CD14-positive monocyte (primary cell): ENCODE results near the gene RNF212. TPM values are rescaled to one million over a fixed set of nuclear protein-coding genes. Genes with fewer than 3 reads are reported as not detected.

ENCODE experiments used
- DNase-seq, 3 donors: peaks; one replicate each; pipeline ENCODE4 v3.0.0-alpha.2; 2011 to 2022
- H2AFZ ChIP-seq: 2 replicates; pipeline ENCODE4 v1.6.0; 2012; ENCODE audit warnings: mild to moderate bottlenecking, low read depth, low read length, inconsistent platforms; ENCODE audit not compliant: insufficient read depth, poor library complexity, severe bottlenecking
- H3K27ac ChIP-seq, 2 donors: 1 replicate in 1 of 2; 2 replicates in 1 of 2; pipeline ENCODE4 v1.5.1; 2012 to 2013; ENCODE audit warnings: low read length in 2 of 2, control low read depth in 1 of 2, inconsistent platforms in 1 of 2, low read depth in 1 of 2, mild to moderate bottlenecking in 1 of 2
- H3K27me3 ChIP-seq, 2 donors: one replicate each; pipeline versions ENCODE4 v1.6.0 to v1.6.1; 2011 to 2013; ENCODE audit warnings: low read length in 2 of 2; ENCODE audit not compliant: control insufficient read depth in 2 of 2, insufficient read depth in 2 of 2
- H3K36me3 ChIP-seq, 2 donors: replicated peaks in 1 of 2; 1 replicate in 1 of 2; 2 replicates in 1 of 2; pipeline versions ENCODE4 v1.5.1 to v1.6.1; 2012 to 2013; ENCODE audit warnings: low read length in 2 of 2, control low read depth in 1 of 2, inconsistent platforms in 1 of 2, mild to moderate bottlenecking in 1 of 2; ENCODE audit not compliant: insufficient read depth in 2 of 2, control insufficient read depth in 1 of 2
- H3K4me1 ChIP-seq, 2 donors: 1 replicate in 1 of 2; 2 replicates in 1 of 2; pipeline versions ENCODE4 v1.5.1 to v1.6.1; 2012 to 2013; ENCODE audit warnings: low read length in 2 of 2, control low read depth in 1 of 2, inconsistent platforms in 1 of 2, mild to moderate bottlenecking in 1 of 2, moderate library complexity in 1 of 2; ENCODE audit not compliant: insufficient read depth in 2 of 2, control insufficient read depth in 1 of 2
- H3K4me2 ChIP-seq: replicated peaks from 2 replicates; pipeline ENCODE3; 2012; ENCODE audit warnings: low read length, moderate library complexity, mild to moderate bottlenecking; ENCODE audit not compliant: poor library complexity, severe bottlenecking; ENCODE audit errors: extremely low read depth
- H3K4me3 ChIP-seq, 3 experiments: fragments of 200-600 bp in 1 of 3; sonication (generic) in 1 of 3; replicated peaks in 1 of 3; 1 replicate in 2 of 3; 2 replicates in 1 of 3; pipeline ENCODE4 v1.5.1; 2011 to 2013; ENCODE audit warnings: low read length in 3 of 3, mild to moderate bottlenecking in 3 of 3, control low read depth in 2 of 3, low read depth in 2 of 3, inconsistent platforms in 1 of 3, moderate library complexity in 1 of 3
- H3K79me2 ChIP-seq: 2 replicates; pipeline ENCODE4 v1.6.0; 2012; ENCODE audit warnings: mild to moderate bottlenecking, control low read depth, inconsistent platforms, low read length, moderate library complexity; ENCODE audit not compliant: insufficient read depth
- H3K9ac ChIP-seq: 2 replicates; pipeline ENCODE4 v1.6.0; 2017; ENCODE audit warnings: low read length, mild to moderate bottlenecking; ENCODE audit not compliant: insufficient read depth, poor library complexity, severe bottlenecking
- H3K9me3 ChIP-seq, 2 donors: replicated peaks in 1 of 2; 1 replicate in 1 of 2; 2 replicates in 1 of 2; pipeline versions ENCODE4 v1.5.1 to v1.6.1; 2012 to 2013; ENCODE audit warnings: low read length in 2 of 2, control low read depth in 1 of 2; ENCODE audit not compliant: control insufficient read depth in 1 of 2, insufficient read depth in 1 of 2
- H4K20me1 ChIP-seq: 2 replicates; pipeline ENCODE4 v1.6.0; 2012; ENCODE audit warnings: mild to moderate bottlenecking, low read length, control low read depth, moderate library complexity; ENCODE audit not compliant: insufficient read depth
- H3K27ac Mint-ChIP-seq, 7 donors: one replicate each; pipeline ENCODE4 v1.8.0; 2020; ENCODE audit warnings: mild to moderate bottlenecking in 7 of 7, mixed read lengths in 7 of 7, moderate library complexity in 6 of 7, inconsistent platforms in 2 of 7
- H3K27me3 Mint-ChIP-seq, 3 donors: one replicate each; pipeline ENCODE4 v1.8.0; 2021 to 2022; ENCODE audit warnings: low read depth in 3 of 3, mild to moderate bottlenecking in 3 of 3, mixed read lengths in 3 of 3, moderate library complexity in 3 of 3, inconsistent platforms in 1 of 3
- H3K36me3 Mint-ChIP-seq, 2 donors: one replicate each; pipeline ENCODE4 v1.8.0; 2020; ENCODE audit warnings: mixed read lengths in 2 of 2, inconsistent platforms in 1 of 2, mild to moderate bottlenecking in 1 of 2
- H3K4me1 Mint-ChIP-seq: one replicate; pipeline ENCODE4 v1.8.0; 2020; ENCODE audit warnings: mild to moderate bottlenecking, mixed read lengths
- H3K4me3 Mint-ChIP-seq, 2 donors: one replicate each; pipeline ENCODE4 v1.8.0; 2020; ENCODE audit warnings: mild to moderate bottlenecking in 2 of 2, mixed read lengths in 2 of 2, moderate library complexity in 1 of 2
- H3K9me3 Mint-ChIP-seq, 7 donors: one replicate each; pipeline ENCODE4 v1.8.0; 2020 to 2022; ENCODE audit warnings: mixed read lengths in 7 of 7, mild to moderate bottlenecking in 6 of 7, moderate library complexity in 6 of 7, inconsistent platforms in 2 of 7
- CTCF ChIP-seq: fragments of 200-600 bp; IDR thresholded peaks from one replicate; pipeline ENCODE4 v1.8.0; 2022; ENCODE audit warnings: antibody characterized with exemption, mild to moderate bottlenecking
- WGBS: methylation state at CpG from one replicate; pipeline ENCODE4 v1.1.5; 2013; ENCODE audit warnings: missing lambda C conversion rate; ENCODE audit not compliant: insufficient coverage; 5-methylcytosine and 5-hydroxymethylcytosine counted together
- intact Hi-C, 2 donors: fragments of 100-400 bp; cut with micrococcal nuclease; formaldehyde crosslinking; loops; one replicate each; pipeline versions ENCODE4 v1.15.0 to v1.15.1; 2023
- polyA plus RNA-seq, 3 donors: library from polyadenylated mRNA; depleted of rRNA in 1 of 3; unstranded in 2 of 3; stranded (reverse) in 1 of 3; fragments of 300-500 nt in 2 of 3; fragments of >200 nt in 1 of 3; fragmentation: Illumina TruSeq in 2 of 3; gene quantifications; 1 replicate in 2 of 3; 2 replicates in 1 of 3; pipeline ENCODE4 v1.2.3, GENCODE V29; 2012 to 2021

RNF212 gene
- polyA plus RNA-seq, 3 donors = 0.17 to 0.83 TPM; not detected in 1

- H3K4me2 ChIP-seq = no peak overlapping the region
- H3K27me3 ChIP-seq = no peaks in the 10 kb centered on the region
- H3K36me3 Mint-ChIP-seq = no peaks in the 10 kb centered on the region
- peaks cover 5 to 18% (median 5%) of the 10 kb centered on the region in 3 donors for H3K27me3 Mint-ChIP-seq
- no peak overlapping the region for H3K27ac ChIP-seq
- H3K79me2 ChIP-seq = no peaks in the 10 kb centered on the region
- H3K9me3 ChIP-seq = no peaks in the 10 kb centered on the region
- no peaks in the 10 kb centered on the region for H3K4me1 Mint-ChIP-seq
- intact Hi-C loops = no loop called here
- WGBS = 88% methylated on average over 8 of the region's 8 CpGs
- H3K4me3 Mint-ChIP-seq = no peak overlapping the region
- H3K4me1 ChIP-seq = no peaks in the 10 kb centered on the region
- H4K20me1 ChIP-seq = no peaks in the 10 kb centered on the region
- no peak overlapping the region for H3K27ac Mint-ChIP-seq
- DNase-seq = no peak
- no peak overlapping the region for H2AFZ ChIP-seq
- H3K9me3 Mint-ChIP-seq = no peaks in the 10 kb centered on the region
- no peaks in the 10 kb centered on the region for H3K36me3 ChIP-seq
- no peak overlapping the region for H3K9ac ChIP-seq
- H3K4me3 ChIP-seq = no peak overlapping the region
- no peak for TF ChIP-seq CTCF
These were observed 82.0 kb downstream of the RNF212 start for GRCh38 chr4:1031346-1031745.

GRCh38 chr4:1030559-1030958, 82.8 kb downstream of the RNF212 start:
- Mint-ChIP-seq H3K4me3 (no peak overlapping the region), H3K4me1 (peaks cover 4% of the 10 kb centered on the region), H3K9me3 (no peaks in the 10 kb centered on the region), H3K27me3 (peaks cover 5 to 19% (median 5%) of the 10 kb centered on the region in 3 donors), H3K27ac (no peak overlapping the region), H3K36me3 (peaks cover 0 to under 1% of the 10 kb centered on the region in 2 donors)
- H3K79me2 ChIP-seq = no peaks in the 10 kb centered on the region
- intact Hi-C loops = no loop called here
- no peak overlapping the region for H3K27ac ChIP-seq
- no peak for DNase-seq
- WGBS = 85% methylated on average over 13 of the region's 16 CpGs
- no peaks in the 10 kb centered on the region for H4K20me1 ChIP-seq
- no peak overlapping the region for H3K4me3 ChIP-seq
- H3K4me1 ChIP-seq = no peaks in the 10 kb centered on the region
- no peak overlapping the region for H2AFZ ChIP-seq
- H3K4me2 ChIP-seq = no peak overlapping the region
- H3K36me3 ChIP-seq = no peaks in the 10 kb centered on the region
- H3K9ac ChIP-seq = no peak overlapping the region
- TF ChIP-seq CTCF = no peak
- no peaks in the 10 kb centered on the region for H3K27me3 ChIP-seq
- H3K9me3 ChIP-seq = no peaks in the 10 kb centered on the region
